GM19438 (cell line): ENCODE measurements around the gene TKTL1.
A peak's percentile ranks its signal among the peaks of the same experiment; 100 is the strongest.
"Not testable (repeated sequence)": the region's sequence is repeated elsewhere in the genome, so short reads cannot be mapped to it uniquely, and the experiment has no call there.

Experiments used
- ATAC-seq: cut with Tn5 transposase; IDR thresholded peaks from one replicate; pipeline ENCODE4 v1.9.1; 2021; ENCODE audit warnings: low read depth; ENCODE audit not compliant: unreplicated experiment

Gene TKTL1, protein sequence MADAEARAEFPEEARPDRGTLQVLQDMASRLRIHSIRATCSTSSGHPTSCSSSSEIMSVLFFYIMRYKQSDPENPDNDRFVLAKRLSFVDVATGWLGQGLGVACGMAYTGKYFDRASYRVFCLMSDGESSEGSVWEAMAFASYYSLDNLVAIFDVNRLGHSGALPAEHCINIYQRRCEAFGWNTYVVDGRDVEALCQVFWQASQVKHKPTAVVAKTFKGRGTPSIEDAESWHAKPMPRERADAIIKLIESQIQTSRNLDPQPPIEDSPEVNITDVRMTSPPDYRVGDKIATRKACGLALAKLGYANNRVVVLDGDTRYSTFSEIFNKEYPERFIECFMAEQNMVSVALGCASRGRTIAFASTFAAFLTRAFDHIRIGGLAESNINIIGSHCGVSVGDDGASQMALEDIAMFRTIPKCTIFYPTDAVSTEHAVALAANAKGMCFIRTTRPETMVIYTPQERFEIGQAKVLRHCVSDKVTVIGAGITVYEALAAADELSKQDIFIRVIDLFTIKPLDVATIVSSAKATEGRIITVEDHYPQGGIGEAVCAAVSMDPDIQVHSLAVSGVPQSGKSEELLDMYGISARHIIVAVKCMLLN

GRCh38 chrX:154295664-154296310, at the start of gene TKTL1:
Gene TKTL1, plus strand, starts transcription at chrX:154295795. Its CDS starts 65 bp downstream, at chrX:154295860.
- ATAC-seq = no peak

GRCh38 chrX:154247377-154248045, 48.1 kb upstream of the TKTL1 start:
- ATAC-seq = peak; percentile 72

DNA sequence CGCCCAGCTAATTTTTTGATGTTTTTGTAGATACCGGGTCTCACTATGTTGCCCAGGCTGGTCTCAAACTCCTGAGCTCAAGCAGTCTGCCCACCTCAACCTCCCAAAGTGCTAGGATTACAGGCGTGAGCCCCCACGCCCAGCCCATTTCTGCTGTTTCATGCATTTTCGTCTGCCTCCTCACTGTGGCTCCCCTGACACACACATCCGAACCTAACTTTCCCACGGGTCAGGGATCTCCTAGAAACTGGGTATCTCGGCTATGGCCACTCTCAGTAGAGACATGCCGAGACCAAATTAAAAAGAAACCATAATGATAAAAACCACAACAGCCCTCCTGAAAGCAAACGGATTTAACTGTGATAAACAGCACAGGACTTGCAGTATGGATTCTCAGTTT, 47.5 kb upstream of the TKTL1 start:
- not testable (repeated sequence) for ATAC-seq

GRCh38 chrX:154257282-154257681, 38.3 kb upstream of the TKTL1 start, which contains the start of gene OPN1MW3:
Gene OPN1MW3, plus strand, starts transcription at chrX:154257582. Its CDS starts 38 bp downstream, at chrX:154257620.
- ATAC-seq = not testable (repeated sequence)

GRCh38 chrX:154258711-154259110, 36.9 kb upstream of the TKTL1 start:
- not testable (repeated sequence) for ATAC-seq

DNA sequence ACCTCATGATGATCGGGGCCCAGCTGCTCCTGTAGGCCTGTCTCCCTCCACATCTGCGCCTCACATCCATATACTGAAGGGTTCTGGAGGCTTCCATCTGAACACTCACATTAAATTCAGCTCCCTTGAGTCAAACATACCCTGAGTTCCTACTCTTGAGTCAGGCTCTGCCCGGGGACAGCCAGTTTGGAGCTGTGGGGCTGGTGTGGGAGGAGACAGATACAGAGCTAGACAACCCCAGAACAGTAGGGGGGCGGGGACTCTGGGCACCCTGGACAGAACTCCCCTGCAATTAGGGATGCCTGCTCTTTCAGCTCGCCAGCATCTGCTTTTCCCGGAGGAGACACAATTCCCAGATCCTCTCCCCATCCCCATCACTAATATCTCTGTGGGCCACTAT, 32.5 kb upstream of the TKTL1 start:
- not testable (repeated sequence) for ATAC-seq

- not testable (repeated sequence) for ATAC-seq
Measured at GRCh38 chrX:154269245-154269644, 26.4 kb upstream of the TKTL1 start.

- peak; percentile 85 for ATAC-seq
Measured at GRCh38 chrX:154284489-154285338, 10.9 kb upstream of the TKTL1 start.

- ATAC-seq = not testable (repeated sequence)
Measured at GRCh38 chrX:154286406-154286805, 9.2 kb upstream of the TKTL1 start.

- no peak for ATAC-seq
Measured at GRCh38 chrX:154294791-154295574, 612 bp upstream of the TKTL1 start, which contains the start of gene TEX28. Gene TEX28, minus strand, starts transcription at chrX:154295124. Its CDS starts 3,007 bp downstream, at chrX:154292117.

DNA sequence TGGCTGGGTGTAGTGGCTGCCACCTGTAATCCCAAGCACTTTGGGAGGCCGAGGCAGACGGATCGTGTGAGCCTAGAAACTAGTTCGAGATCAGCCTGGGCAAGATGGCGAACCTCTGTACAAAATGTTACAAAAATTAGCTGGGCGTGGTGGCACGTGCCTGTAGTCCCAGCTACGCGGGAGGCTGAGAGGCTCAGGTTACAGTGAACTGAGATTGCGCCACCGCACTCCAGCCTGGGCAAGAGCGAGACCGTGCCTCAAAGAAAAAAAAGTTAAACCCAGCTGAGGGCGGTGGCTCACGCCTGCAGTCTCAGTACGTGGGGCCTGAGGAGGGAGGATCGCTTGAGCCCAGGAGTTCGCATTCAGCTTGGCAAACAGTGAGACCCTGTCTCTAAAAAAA, 1.1 kb downstream of the TKTL1 start:
- ATAC-seq = no peak

DNA sequence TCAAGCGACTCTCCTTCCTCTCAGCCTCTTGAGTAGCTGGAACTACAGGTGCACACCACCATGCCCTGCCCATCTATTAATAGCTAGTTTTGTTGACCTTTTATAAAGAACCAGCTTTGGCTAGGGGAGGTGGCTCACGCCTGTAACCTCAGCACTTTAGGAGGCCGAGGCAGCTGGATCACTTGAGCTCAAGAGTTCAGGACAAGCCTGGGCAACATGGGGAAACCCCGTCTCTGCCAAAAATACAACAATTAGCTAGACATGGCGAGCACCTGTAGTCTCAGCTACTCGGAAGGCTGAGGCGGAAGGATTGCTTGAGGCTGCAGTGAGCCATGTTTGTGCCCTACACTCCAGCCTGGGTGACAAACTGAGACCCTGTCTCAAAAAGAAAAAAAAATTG, 2.7 kb downstream of the TKTL1 start:
- ATAC-seq = no peak

DNA sequence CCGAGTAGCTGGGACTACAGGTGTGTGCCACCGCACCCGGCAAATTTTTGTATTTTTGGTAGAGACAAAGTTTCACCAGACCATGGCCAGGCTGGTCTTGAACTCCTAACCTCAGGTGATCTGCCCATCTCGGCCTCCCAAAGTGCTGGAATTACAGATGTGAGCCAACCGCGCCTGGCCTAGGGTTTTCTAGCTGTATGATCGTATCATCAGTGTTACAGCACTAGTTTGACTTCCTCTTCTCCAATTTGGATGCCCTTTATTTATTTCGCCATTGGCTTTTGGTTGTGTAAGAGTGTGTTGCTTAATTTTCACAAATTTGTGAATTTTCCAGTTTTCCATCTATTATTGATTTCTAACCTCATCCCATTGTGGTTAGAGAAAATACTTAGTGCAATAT, 5.2 kb downstream of the TKTL1 start:
- ATAC-seq = no peak

DNA sequence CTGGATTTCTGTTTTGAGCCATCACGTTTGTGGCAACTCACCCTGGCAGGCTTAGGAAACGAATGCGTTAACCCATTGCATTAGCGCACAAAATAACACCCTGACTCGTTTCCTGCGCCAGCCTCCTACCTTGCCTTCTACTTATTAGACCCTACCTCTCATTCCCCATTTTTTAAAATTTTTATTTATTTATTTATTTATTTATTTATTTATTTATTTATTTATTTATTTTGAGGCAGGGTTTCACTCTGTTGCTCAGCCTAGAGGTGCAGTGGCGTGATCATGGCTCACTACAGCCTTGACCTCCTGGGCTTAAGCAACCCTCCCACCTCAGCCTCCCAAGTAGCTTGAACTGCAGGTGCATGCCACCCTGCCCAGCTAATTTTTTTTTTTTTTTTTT, 7.4 kb downstream of the TKTL1 start:
- ATAC-seq = not testable (repeated sequence)

GRCh38 chrX:154303476-154303875, 7.9 kb downstream of the TKTL1 start:
- ATAC-seq = no peak

DNA sequence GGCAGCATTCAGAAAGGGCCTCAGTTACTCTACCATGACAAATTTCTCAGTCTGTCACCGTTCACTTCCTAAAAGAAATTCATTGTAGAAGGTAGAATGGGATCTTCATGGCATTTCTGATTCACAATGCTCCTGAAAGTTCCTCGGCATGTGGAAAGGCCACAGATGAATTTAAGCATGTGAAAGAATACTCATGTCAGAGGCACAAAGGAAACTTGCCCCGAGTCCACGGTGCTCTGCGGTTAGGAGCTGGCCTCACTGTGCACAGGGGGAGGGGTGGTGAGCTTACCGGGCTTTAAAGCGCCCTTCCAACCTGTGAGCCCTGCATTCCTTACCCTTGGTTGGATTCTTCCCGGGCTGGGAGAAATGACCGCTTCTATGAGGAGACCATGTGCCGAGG, 9.3 kb downstream of the TKTL1 start:
- no peak for ATAC-seq

DNA sequence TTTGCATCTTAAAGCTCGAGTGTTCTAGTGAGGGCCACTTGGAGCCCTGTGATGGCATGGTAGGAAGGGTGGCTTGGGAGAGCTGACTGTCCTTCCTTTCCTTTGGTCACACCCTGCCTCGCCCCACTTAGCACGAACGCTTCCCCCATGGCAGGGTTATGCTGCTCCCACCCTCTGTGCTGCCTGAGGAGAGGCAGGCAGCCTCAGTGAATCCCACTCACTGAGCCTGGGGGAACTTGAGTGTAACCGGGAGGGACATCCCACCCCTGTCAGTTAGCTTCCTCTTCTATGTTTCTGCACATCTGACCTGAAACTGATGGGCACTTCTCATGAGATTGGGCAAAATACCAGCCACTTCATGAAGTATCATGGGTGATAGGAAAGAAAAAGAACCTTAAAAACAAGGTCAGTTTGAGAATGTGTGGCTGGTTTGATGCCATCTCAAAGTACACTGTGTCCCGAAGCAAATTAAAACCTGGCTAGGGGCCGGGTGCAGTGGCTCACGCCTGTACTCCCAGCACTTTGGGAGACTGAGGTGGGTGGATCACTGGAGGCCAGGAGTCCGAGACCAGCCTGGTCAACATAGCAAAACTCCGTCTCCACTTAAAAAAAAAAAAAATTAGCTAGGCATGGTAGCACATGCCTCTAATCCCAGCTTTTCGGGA, 10.1 kb downstream of the TKTL1 start:
- no peak for ATAC-seq

- ATAC-seq = no peak
Measured at GRCh38 chrX:154307202-154307601, 11.6 kb downstream of the TKTL1 start.
